Lower leg skin (tissue), 4 donors: ENCODE measurements around the gene PARG. TPM values are rescaled to one million over a fixed set of nuclear protein-coding genes. Genes with fewer than 3 reads are reported as not detected.
"Not testable (repeated sequence)": the region's sequence is repeated elsewhere in the genome, so short reads cannot be mapped to it uniquely, and the experiment has no call there.

ENCODE experiments used
- DNase-seq, 2 donors: peaks; one replicate each; pipeline ENCODE4 v3.0.0-alpha.2; 2019; ENCODE audit warnings: low spot score in 2 of 2
- H3K4me3 ChIP-seq: fragments of 200-600 bp; sonication (generic); 2 replicates; pipeline ENCODE4 v1.5.1; 2017; ENCODE audit warnings: mild to moderate bottlenecking, low read depth; ENCODE audit not compliant: poor library complexity, severe bottlenecking
- CTCF ChIP-seq, 3 donors: fragments of 450-650 bp; IDR thresholded peaks; one replicate each; pipeline ENCODE4 v1.5.1; 2016; ENCODE audit warnings: antibody characterized with exemption in 3 of 3, mild to moderate bottlenecking in 3 of 3, moderate library complexity in 2 of 3
- POLR2A ChIP-seq, 2 donors: fragments of 450-650 bp; IDR thresholded peaks; one replicate each; pipeline ENCODE4 v1.6.1; 2016 to 2017; ENCODE audit warnings: antibody characterized with exemption in 2 of 2, mild to moderate bottlenecking in 1 of 2, moderate library complexity in 1 of 2
- WGBS, 2 donors: methylation state at CpG; one replicate each; pipeline ENCODE4 v1.1.5; 2018; 5-methylcytosine and 5-hydroxymethylcytosine counted together
- intact Hi-C: fragments of 100-400 bp; cut with DNase I; formaldehyde crosslinking; loops from one replicate; pipeline ENCODE4 v1.15.0; 2023; ENCODE audit warnings: low total_unique reads
- total RNA-seq, 4 donors: library from RNA; depleted of rRNA; stranded (reverse); fragments of >200 nt; gene quantifications; one replicate each; pipeline ENCODE4 v1.1.0, GENCODE V29; 2016

PARG gene
- total RNA-seq, 4 donors from 2014 or later, result 18.1 to 26.6 (median 21.3) TPM

- intact Hi-C loops, result no loop called here
- WGBS, 2 donors, result 66 to 74% methylated on average over 2 of the region's 2 CpGs
- no peak for TF ChIP-seq POLR2A (IDR thresholded peaks at IDR 0.05)
- TF ChIP-seq CTCF (IDR thresholded peaks at IDR 0.05), result no peak
- no peak for DNase-seq
- no peak overlapping the region for H3K4me3 ChIP-seq
Observed at GRCh38 chr10:49775014-49775413, 166.8 kb downstream of the PARG start.

- 49 to 63% methylated on average over 5 of the region's 5 CpGs for WGBS, 2 donors
- DNase-seq, H3K4me3 ChIP-seq, intact Hi-C loops: not testable (repeated sequence)
Observed at GRCh38 chr10:49772944-49773343, 168.9 kb downstream of the PARG start.

- WGBS, 2 donors, result 35 to 52% methylated on average over 11 of the region's 11 CpGs
- H3K4me3 ChIP-seq, DNase-seq, intact Hi-C loops: not testable (repeated sequence)
Observed at GRCh38 chr10:49771046-49771445, 170.8 kb downstream of the PARG start.

GRCh38 chr10:49769692-49770091, 172.1 kb downstream of the PARG start:
- no peak for DNase-seq
- intact Hi-C loops, result no loop called here
- 91 to 97% methylated on average over 8 of the region's 8 CpGs for WGBS, 2 donors
- H3K4me3 ChIP-seq, result no peak overlapping the region
- TF ChIP-seq POLR2A (IDR thresholded peaks at IDR 0.05) (no peak), CTCF (IDR thresholded peaks at IDR 0.05) (no peak)

- TF ChIP-seq CTCF (IDR thresholded peaks at IDR 0.05) (no peak), POLR2A (IDR thresholded peaks at IDR 0.05) (no peak)
- peak in 1 of 2 donors; percentile 46 for DNase-seq
- intact Hi-C loops, result no loop called here
- WGBS, 2 donors, result 4 to 6% methylated on average over 23 to 26 of the region's 45 CpGs
- H3K4me3 ChIP-seq, result no peak overlapping the region
Observed at GRCh38 chr10:49768731-49769130, 173.1 kb downstream of the PARG start.

- peak in 1 of 2 donors; percentile 74 for DNase-seq
- H3K4me3 ChIP-seq, result no peak overlapping the region
- intact Hi-C loops, result no loop called here
- TF ChIP-seq POLR2A (IDR thresholded peaks at IDR 0.05), result no peak
- TF ChIP-seq CTCF (IDR thresholded peaks at IDR 0.05), result no peak
- 0 to 7% methylated on average over 3 to 14 of the region's 38 CpGs for WGBS, 2 donors
Observed at GRCh38 chr10:49768329-49768728, 173.5 kb downstream of the PARG start.

Other genes starting within 250 kb of the PARG start
- gene OGDHL, start 179.7 kb downstream of the PARG start, total RNA-seq, result under 1 TPM in 2 of 4 donors, not detected in 2; 0.10 to 0.16 TPM
- 10 to 100 TPM in 3 of 4 donors, 1 to 10 TPM in 1; 9.3 to 22.0 (median 14.1) TPM for gene TIMM23B, start within 50 bp of the PARG start, total RNA-seq
- gene AGAP6, start 46.4 kb upstream of the PARG start, total RNA-seq, result 10 to 100 TPM in 2 of 4 donors, 1 to 10 TPM in 2; 7.7 to 20.6 (median 9.3) TPM
- 10 to 100 TPM; 30.9 to 38.1 (median 31.3) TPM for gene WASHC2A, start 125.9 kb upstream of the PARG start, total RNA-seq